ENCODE results near the gene ATP5ME.

Gene ATP5ME

DNA sequence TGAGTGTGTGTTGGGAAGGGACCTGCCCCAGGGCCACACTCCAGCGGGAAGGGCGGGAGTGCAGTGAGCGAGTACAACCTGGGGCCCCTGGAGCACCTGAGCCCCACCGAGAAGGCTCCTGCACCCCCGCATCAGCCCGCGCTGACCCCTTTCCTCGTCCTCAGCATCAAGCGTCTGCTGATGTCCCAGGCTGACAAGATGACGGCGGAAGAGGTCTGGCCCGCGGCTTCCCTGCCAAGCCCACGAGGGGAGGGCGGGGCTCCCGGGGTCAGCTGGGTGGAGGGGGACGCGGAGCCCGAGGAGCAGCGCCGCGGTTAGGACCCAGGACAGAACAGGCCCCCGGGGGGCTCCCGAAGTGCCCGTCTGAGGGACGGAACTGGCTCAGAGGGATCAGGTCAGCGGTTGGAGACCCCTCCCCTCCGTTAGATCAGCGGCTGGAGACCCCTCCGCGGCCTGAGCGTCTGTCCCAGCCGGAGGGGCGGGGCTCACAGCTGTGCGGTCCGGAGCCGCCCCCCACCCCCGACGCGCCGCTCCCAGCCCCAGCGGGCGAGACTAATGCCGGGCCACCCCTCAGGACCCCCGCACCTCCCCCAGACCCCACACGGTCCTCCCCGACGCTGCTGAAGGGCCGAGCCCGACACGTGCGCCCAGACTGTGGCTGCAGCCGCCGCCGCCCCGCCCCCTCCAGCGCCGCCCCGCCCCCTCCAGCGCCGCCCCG lies 7.0 kb upstream of the ATP5ME start:
- TF ChIP-seq ZBTB7A (IDR thresholded peaks at IDR 0.05; ENCODE audit: low read depth) (peak; percentile 69), TCF12 (IDR thresholded peaks at IDR 0.05; ENCODE audit: low read depth) (no peak), MAX (IDR thresholded peaks at IDR 0.05) (peak; percentile 62; the same call in 1 of the 2 replicates)

- TF ChIP-seq TAF1 (IDR thresholded peaks at IDR 0.05; ENCODE audit: low read depth), result no peak
- TF ChIP-seq YY1 (IDR thresholded peaks at IDR 0.05; ENCODE audit: low read depth), result no peak
- TF ChIP-seq TEAD4 (IDR thresholded peaks at IDR 0.05), result no peak
- no peak for TF ChIP-seq MAX (IDR thresholded peaks at IDR 0.05)
- TF ChIP-seq ZBTB7A (IDR thresholded peaks at IDR 0.05; ENCODE audit: low read depth), result no peak
- no peak for TF ChIP-seq EGR1 (IDR thresholded peaks at IDR 0.05)
- no peak for TF ChIP-seq REST (IDR thresholded peaks at IDR 0.05; ENCODE audit: low read depth)
- TF ChIP-seq CEBPB (IDR thresholded peaks at IDR 0.05), result no peak
- no peak for TF ChIP-seq CREB1 (IDR thresholded peaks at IDR 0.05; ENCODE audit: low read depth)
- TF ChIP-seq RAD21 (IDR thresholded peaks at IDR 0.05; ENCODE audit: low read depth), result no peak
- no peak for TF ChIP-seq FOXM1 (IDR thresholded peaks at IDR 0.05; ENCODE audit: borderline replicate concordance, low read depth)
- no peak for TF ChIP-seq USF1 (IDR thresholded peaks at IDR 0.05)
- no peak for TF ChIP-seq NFIC (IDR thresholded peaks at IDR 0.05)
- TF ChIP-seq TCF12 (IDR thresholded peaks at IDR 0.05; ENCODE audit: low read depth), result no peak
- TF ChIP-seq EP300 (IDR thresholded peaks at IDR 0.05; ENCODE audit: borderline replicate concordance), result no peak
Observed at GRCh38 chr4:680551-680927, 6.5 kb upstream of the ATP5ME start.

- no peak for TF ChIP-seq ZBTB7A (IDR thresholded peaks at IDR 0.05; ENCODE audit: low read depth)
Observed at GRCh38 chr4:680091-680490, 6.0 kb upstream of the ATP5ME start.

DNA sequence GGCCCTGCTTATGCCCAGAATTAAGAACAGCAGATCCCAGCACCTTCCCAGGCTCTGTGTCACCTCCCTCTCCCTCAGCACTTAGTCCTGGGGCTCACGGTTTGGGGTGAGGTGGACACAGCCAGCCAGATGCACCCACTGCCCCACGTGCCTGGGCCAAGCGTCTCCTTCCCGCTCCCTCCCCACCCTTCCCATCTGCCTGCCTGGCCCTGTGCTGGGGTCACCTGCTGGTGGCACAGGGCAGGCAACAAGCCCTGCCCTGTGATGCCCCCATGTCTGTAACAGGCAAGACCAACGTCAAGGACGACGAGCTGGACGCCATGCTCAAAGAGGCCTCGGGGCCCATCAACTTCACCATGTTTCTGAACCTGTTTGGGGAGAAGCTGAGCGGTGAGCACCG lies 5.6 kb upstream of the ATP5ME start:
- TF ChIP-seq RAD21 (IDR thresholded peaks at IDR 0.05; ENCODE audit: low read depth) (no peak), REST (IDR thresholded peaks at IDR 0.05; ENCODE audit: low read depth) (no peak), CEBPB (IDR thresholded peaks at IDR 0.05) (no peak), FOXM1 (IDR thresholded peaks at IDR 0.05; ENCODE audit: borderline replicate concordance, low read depth) (no peak), USF1 (IDR thresholded peaks at IDR 0.05) (no peak)

DNA sequence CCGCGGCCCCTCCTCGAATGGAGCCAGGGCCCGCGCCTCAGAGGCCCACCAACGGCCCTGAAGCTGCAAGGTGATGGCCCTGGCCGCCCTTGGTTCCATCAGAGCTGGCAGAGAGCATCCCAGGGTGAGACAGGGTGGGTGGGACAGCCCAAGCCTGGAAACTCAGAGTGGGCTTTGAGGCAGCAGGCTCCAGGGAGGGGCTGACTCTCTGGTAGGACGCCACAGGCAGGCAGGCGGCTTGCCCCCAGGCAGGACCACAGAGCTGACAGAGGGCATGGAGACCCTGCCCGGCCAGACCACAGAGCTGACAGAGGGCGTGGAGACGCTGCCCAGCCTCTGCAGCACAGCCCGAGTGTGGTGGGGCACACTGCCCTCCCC lies 5.0 kb upstream of the ATP5ME start:
- TF ChIP-seq ZBTB7A (IDR thresholded peaks at IDR 0.05; ENCODE audit: low read depth) (no peak), EP300 (IDR thresholded peaks at IDR 0.05; ENCODE audit: borderline replicate concordance) (no peak)

DNA sequence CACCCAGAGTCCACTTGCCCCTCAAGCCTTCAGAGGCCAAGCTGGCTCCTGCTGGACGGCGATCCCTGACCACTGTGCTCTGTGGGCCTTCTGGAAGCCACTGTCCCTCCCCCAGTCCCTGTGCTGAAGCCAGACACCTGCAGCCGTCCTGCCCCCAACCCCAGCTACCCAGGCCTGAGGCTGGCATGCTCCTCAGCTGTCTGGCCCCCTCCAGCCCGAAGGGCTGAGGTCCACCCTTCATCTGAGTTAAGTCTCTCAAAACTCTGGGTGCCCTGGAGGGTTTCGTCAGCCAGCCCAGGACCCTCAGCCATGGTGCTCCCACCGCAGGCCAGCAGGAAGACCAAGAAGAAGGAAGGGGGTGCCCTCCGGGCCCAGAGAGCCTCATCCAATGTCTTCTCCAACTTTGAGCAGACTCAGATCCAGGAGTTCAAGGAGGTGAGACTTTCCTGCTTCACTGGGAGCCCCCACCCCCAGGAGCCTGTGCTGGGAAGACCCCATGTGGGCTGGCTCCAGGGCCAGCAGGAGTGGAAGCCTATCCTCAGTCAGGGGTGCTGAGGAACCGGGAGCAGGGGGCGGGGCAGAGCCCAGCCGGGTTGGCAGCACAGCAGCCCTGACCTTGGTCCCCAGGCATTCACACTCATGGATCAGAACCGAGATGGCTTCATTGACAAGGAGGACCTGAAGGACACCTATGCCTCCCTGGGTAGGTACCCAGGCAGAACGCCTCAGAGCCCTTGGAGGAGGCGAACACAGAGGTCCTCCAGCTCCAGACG lies 4.4 kb upstream of the ATP5ME start:
- no peak for TF ChIP-seq CEBPB (IDR thresholded peaks at IDR 0.05)
- no peak for TF ChIP-seq EGR1 (IDR thresholded peaks at IDR 0.05)
- TF ChIP-seq RAD21 (IDR thresholded peaks at IDR 0.05; ENCODE audit: low read depth), result no peak
- no peak for TF ChIP-seq CREB1 (IDR thresholded peaks at IDR 0.05; ENCODE audit: low read depth)
- no peak for TF ChIP-seq REST (IDR thresholded peaks at IDR 0.05; ENCODE audit: low read depth)
- no peak for TF ChIP-seq YY1 (IDR thresholded peaks at IDR 0.05; ENCODE audit: low read depth)
- TF ChIP-seq MAX (IDR thresholded peaks at IDR 0.05), result no peak
- no peak for TF ChIP-seq TEAD4 (IDR thresholded peaks at IDR 0.05)
- TF ChIP-seq FOXM1 (IDR thresholded peaks at IDR 0.05; ENCODE audit: borderline replicate concordance, low read depth), result no peak
- no peak for TF ChIP-seq NFIC (IDR thresholded peaks at IDR 0.05)
- no peak for TF ChIP-seq TCF12 (IDR thresholded peaks at IDR 0.05; ENCODE audit: low read depth)
- TF ChIP-seq USF1 (IDR thresholded peaks at IDR 0.05), result no peak
- TF ChIP-seq EP300 (IDR thresholded peaks at IDR 0.05; ENCODE audit: borderline replicate concordance), result no peak
- TF ChIP-seq ZBTB7A (IDR thresholded peaks at IDR 0.05; ENCODE audit: low read depth), result no peak

Measured in Ishikawa (cell line).